Neural crest cell (in vitro differentiated cells): ENCODE data around the gene CACNB4. TPM values are rescaled to one million over a fixed set of nuclear protein-coding genes. Genes with fewer than 3 reads are reported as not detected.

Source experiments
- DNase-seq: peaks from one replicate; pipeline ENCODE4 v3.0.0; 2021; ENCODE audit warnings: low read depth, mixed read lengths, low spot score
- H3K27ac Mint-ChIP-seq: one replicate; pipeline ENCODE4 v1.8.0; 2021; ENCODE audit warnings: mild to moderate bottlenecking, mixed read lengths; ENCODE audit not compliant: unreplicated experiment
- H3K27me3 Mint-ChIP-seq: 2 replicates; pipeline ENCODE4 v1.8.0; 2021; ENCODE audit warnings: low read depth, mild to moderate bottlenecking, mixed read lengths
- H3K36me3 Mint-ChIP-seq: 2 replicates; pipeline ENCODE4 v1.8.0; 2021; ENCODE audit warnings: low read depth, mild to moderate bottlenecking, mixed read lengths
- H3K4me1 Mint-ChIP-seq: 2 replicates; pipeline ENCODE4 v1.8.0; 2021; ENCODE audit warnings: mixed read lengths
- H3K4me3 Mint-ChIP-seq: one replicate; pipeline ENCODE4 v1.8.0; 2021; ENCODE audit warnings: mild to moderate bottlenecking, mixed read lengths
- H3K9me3 Mint-ChIP-seq: 2 replicates; pipeline ENCODE4 v1.8.0; 2021; ENCODE audit warnings: mixed read lengths
- total RNA-seq: library from RNA; stranded (reverse); gene quantifications from 2 replicates; pipeline ENCODE4 v1.2.1, GENCODE V29; 2021
- TF ChIP-seq, protein P1 (sequence below): fragments of 200-600 bp; sonication (generic); conservative IDR thresholded peaks from 2 replicates; pipeline ENCODE4 v1.5.0; 2021; ENCODE audit warnings: antibody characterized with exemption, mild to moderate bottlenecking

Gene CACNB4
- total RNA-seq, 1 donor from 2014 or later = 6.9 TPM

DNA sequence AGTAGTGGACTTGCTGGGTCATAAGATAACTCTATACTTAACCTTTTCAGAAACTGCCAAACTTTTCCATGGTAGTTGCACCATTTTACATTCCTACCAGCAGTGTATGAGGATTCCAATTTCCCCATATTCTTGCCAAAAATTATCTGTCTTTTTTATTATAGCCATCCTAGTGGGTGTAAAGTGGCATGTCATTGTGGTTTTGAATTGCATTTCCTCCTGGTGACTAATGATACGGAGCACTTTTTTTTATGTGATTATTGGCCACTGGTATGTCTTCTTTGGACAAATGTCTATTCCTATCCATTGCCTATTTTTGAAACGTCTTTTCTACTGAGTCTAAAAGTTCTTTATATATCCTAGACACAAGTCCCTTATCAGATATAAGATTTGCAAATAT is 44.3 kb downstream of the CACNB4 start:
- Mint-ChIP-seq H3K36me3 (peaks cover 5% of the 10 kb centered on the region), H3K4me1 (no peaks in the 10 kb centered on the region), H3K4me3 (no peak overlapping the region), H3K27me3 (peaks cover 3% of the 10 kb centered on the region), H3K27ac (no peak overlapping the region), H3K9me3 (peaks cover 7% of the 10 kb centered on the region)
- TF ChIP-seq, protein P1, sequence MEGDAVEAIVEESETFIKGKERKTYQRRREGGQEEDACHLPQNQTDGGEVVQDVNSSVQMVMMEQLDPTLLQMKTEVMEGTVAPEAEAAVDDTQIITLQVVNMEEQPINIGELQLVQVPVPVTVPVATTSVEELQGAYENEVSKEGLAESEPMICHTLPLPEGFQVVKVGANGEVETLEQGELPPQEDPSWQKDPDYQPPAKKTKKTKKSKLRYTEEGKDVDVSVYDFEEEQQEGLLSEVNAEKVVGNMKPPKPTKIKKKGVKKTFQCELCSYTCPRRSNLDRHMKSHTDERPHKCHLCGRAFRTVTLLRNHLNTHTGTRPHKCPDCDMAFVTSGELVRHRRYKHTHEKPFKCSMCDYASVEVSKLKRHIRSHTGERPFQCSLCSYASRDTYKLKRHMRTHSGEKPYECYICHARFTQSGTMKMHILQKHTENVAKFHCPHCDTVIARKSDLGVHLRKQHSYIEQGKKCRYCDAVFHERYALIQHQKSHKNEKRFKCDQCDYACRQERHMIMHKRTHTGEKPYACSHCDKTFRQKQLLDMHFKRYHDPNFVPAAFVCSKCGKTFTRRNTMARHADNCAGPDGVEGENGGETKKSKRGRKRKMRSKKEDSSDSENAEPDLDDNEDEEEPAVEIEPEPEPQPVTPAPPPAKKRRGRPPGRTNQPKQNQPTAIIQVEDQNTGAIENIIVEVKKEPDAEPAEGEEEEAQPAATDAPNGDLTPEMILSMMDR = no peak
- no peak for DNase-seq

DNA sequence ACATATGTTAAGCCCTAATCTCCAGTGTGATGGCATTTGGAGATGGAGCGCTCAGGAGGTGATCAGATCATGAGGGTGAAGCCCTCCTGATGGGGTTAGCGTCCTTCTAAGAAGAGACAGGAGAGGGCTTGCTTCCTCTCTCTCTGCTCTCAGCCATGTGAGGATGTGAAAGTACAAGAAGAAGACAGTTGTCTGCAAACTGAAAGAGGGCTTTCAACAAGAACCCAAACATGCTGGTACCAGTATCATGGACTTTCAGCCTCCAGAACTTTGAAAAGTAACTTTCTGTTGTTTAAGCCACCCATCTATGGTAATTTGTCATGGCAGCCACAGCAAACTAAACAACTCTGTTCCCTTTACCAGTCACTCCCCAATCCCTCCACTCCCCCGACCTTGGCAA is 47.4 kb downstream of the CACNB4 start:
- Mint-ChIP-seq H3K4me3 (no peak overlapping the region), H3K36me3 (no peaks in the 10 kb centered on the region), H3K9me3 (no peaks in the 10 kb centered on the region), H3K4me1 (no peaks in the 10 kb centered on the region), H3K27ac (no peak overlapping the region), H3K27me3 (no peaks in the 10 kb centered on the region)
- DNase-seq = no peak
- TF ChIP-seq, protein P1 = no peak

- TF ChIP-seq, protein P1 = no peak
- Mint-ChIP-seq H3K27ac (no peak overlapping the region), H3K4me3 (no peak overlapping the region), H3K36me3 (no peaks in the 10 kb centered on the region), H3K27me3 (no peaks in the 10 kb centered on the region), H3K4me1 (no peaks in the 10 kb centered on the region), H3K9me3 (no peaks in the 10 kb centered on the region)
- no peak for DNase-seq
Observed at GRCh38 chr2:152050915-152051314, 47.9 kb downstream of the CACNB4 start.

DNA sequence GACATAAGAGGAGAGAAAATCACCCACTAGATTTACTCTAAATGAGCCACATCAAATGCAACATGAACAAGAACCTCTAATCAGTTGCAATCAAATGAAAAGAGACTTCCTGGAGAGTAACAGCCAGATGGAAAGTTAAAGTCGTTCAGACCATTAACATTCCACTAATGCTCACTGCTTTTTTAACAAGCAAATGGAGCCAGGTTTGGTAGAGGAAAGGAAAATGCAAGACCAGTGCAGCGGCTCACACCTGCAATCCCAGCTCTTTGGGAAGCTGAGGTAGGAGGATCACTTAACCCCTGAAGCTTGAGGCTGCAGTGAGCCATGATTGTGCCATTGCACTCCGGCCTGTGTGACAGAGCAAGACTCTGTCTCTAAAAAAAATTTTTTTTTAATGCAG is 48.5 kb downstream of the CACNB4 start:
- H3K36me3 Mint-ChIP-seq = no peaks in the 10 kb centered on the region
- DNase-seq = no peak
- TF ChIP-seq, protein P1 = no peak
- H3K27me3 Mint-ChIP-seq = no peaks in the 10 kb centered on the region
- H3K27ac Mint-ChIP-seq = no peak overlapping the region
- no peaks in the 10 kb centered on the region for H3K4me1 Mint-ChIP-seq
- no peaks in the 10 kb centered on the region for H3K9me3 Mint-ChIP-seq
- H3K4me3 Mint-ChIP-seq = no peak overlapping the region

DNA sequence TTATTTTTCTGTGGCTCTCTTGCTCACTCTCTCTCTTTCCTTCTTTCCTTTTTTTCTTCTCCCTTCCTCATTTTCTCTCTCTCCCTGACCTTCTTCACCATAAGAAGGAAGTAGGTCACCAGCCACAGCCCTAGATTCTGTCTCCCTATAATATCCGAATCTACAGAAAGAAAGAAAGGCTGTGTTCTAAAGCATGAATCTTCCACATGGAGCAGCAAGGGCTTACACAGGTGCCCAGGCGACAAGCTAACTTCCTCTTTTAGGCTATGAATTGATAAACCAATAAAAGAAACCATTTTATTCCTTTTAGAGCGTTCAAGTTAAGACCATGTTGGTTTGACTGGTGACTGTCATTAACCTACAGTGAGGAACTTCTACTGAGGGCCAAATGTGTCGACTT is 49.3 kb downstream of the CACNB4 start:
- Mint-ChIP-seq H3K36me3 (no peaks in the 10 kb centered on the region), H3K4me1 (no peaks in the 10 kb centered on the region), H3K4me3 (no peak overlapping the region), H3K27ac (no peak overlapping the region), H3K9me3 (no peaks in the 10 kb centered on the region), H3K27me3 (no peaks in the 10 kb centered on the region)
- TF ChIP-seq, protein P1 = no peak
- DNase-seq = no peak
